ENCODE results near the gene GOLPH3L.
"Not testable (repeated sequence)": the region's sequence is repeated elsewhere in the genome, so short reads cannot be mapped to it uniquely, and the experiment has no call there.

Gene GOLPH3L

GRCh38 chr1:150654635-150655034 is 42.3 kb downstream of the GOLPH3L start:
- not testable (repeated sequence) for DNase-seq

GRCh38 chr1:150650193-150650592 is 46.8 kb downstream of the GOLPH3L start:
- DNase-seq: no peak

GRCh38 chr1:150649441-150650075 is 47.4 kb downstream of the GOLPH3L start:
- DNase-seq: no peak

GRCh38 chr1:150642296-150642695 is 54.7 kb downstream of the GOLPH3L start:
- DNase-seq: no peak

- not testable (repeated sequence) for DNase-seq
These were observed 55.7 kb downstream of the GOLPH3L start for GRCh38 chr1:150641126-150641815.

GRCh38 chr1:150638430-150638829 is 58.5 kb downstream of the GOLPH3L start:
- not testable (repeated sequence) for DNase-seq

GRCh38 chr1:150634839-150635622 is 61.9 kb downstream of the GOLPH3L start:
- not testable (repeated sequence) for DNase-seq

GRCh38 chr1:150629115-150629928 is 67.6 kb downstream of the GOLPH3L start, which contains the start of gene ENSA:
Gene ENSA (minus strand): TSS chr1:150629612. CDS start chr1:150629470, 142 bp downstream.
- DNase-seq: peak; percentile 99

GRCh38 chr1:150628766-150629114 is 68.2 kb downstream of the GOLPH3L start:
- DNase-seq: no peak

- DNase-seq: no peak
These were observed 69.0 kb downstream of the GOLPH3L start for GRCh38 chr1:150627826-150628410.

- DNase-seq: peak; percentile 37
These were observed 70.8 kb downstream of the GOLPH3L start for GRCh38 chr1:150626150-150626549.

- not testable (repeated sequence) for DNase-seq
These were observed 72.4 kb downstream of the GOLPH3L start for GRCh38 chr1:150624546-150624945.

GRCh38 chr1:150624134-150624533 is 72.8 kb downstream of the GOLPH3L start:
- not testable (repeated sequence) for DNase-seq

- DNase-seq: no peak
These were observed 74.5 kb downstream of the GOLPH3L start for GRCh38 chr1:150622303-150622975.

GRCh38 chr1:150621497-150622302 is 75.3 kb downstream of the GOLPH3L start:
- DNase-seq: peak; percentile 67

- no peak for DNase-seq
These were observed 76.0 kb downstream of the GOLPH3L start for GRCh38 chr1:150620919-150621318.

GRCh38 chr1:150619576-150620509 is 77.1 kb downstream of the GOLPH3L start:
- DNase-seq: peak; percentile 27

- no peak for DNase-seq
These were observed 81.4 kb downstream of the GOLPH3L start for GRCh38 chr1:150615346-150616201.
